Skeletal muscle satellite cell (primary cell): Measurements from ENCODE around the gene WWC1.

Experiments
- H3K27me3 ChIP-seq: 2 replicates; pipeline ENCODE4 v1.7.0; 2013; ENCODE audit warnings: low read length; ENCODE audit not compliant: control insufficient read depth, insufficient read depth
- H3K36me3 ChIP-seq: 2 replicates; pipeline ENCODE4 v1.7.0; 2013; ENCODE audit warnings: mild to moderate bottlenecking, control low read depth, low read length; ENCODE audit not compliant: insufficient read depth
- H3K4me1 ChIP-seq: 2 replicates; pipeline ENCODE4 v1.7.0; 2013; ENCODE audit warnings: low read length; ENCODE audit not compliant: control insufficient read depth, insufficient read depth
- H3K4me2 ChIP-seq: 2 replicates; pipeline ENCODE4 v1.7.0; 2013; ENCODE audit warnings: mild to moderate bottlenecking, low read length
- H3K4me3 ChIP-seq: 2 replicates; pipeline ENCODE4 v1.7.0; 2013; ENCODE audit warnings: low read length
- H3K9ac ChIP-seq: 2 replicates; pipeline ENCODE4 v1.7.0; 2013; ENCODE audit warnings: mild to moderate bottlenecking, low read depth, low read length, moderate library complexity
- H3K9me3 ChIP-seq: replicated peaks from 2 replicates; pipeline ENCODE4 v1.7.0; 2013; ENCODE audit warnings: mild to moderate bottlenecking, control low read depth, low read length

The WWC1 gene

DNA sequence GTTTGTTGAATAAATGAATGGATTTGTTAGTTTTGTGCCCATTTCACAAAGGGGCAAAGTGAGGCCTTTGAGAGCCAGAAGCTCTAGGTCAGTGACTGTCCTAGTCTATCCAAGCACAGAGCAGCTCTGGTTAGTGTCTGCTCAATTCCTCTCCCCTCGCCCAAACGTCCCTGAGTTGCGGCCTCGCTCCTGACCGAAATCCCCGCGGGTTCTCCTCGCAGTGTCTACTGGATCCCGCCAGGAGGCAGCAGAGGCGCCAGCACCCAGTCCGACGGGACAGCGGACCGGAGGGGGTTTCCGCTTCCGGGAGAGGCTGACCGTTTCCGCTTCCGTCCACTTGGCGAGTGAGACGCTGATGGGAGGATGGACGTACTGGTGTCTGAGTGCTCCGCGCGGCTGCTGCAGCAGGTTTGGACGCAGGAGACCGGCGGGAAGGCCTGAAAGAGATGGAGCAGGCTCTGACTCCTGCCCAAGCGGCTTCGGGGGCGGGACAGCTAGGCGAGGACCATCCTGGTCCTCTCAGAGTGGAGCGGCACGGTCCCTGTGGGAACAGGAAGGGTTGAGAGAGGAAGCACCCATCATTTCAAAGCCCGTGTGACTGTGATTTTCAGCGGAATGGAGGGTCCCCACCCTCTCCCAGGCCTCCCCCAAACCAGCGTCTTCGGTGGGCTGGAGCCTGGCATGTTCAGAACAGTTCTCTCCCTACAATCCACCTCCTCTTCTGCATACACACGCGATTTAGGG, 194.9 kb downstream of the WWC1 start, which contains the start of gene RARS1:
Gene RARS1, plus strand, starts transcription at position 336 of the 744 bp plus-strand sequence. Its CDS starts 28 bp downstream, at position 364.
- Histone ChIP-seq H3K36me3 (peaks cover 35% of the 10 kb centered on the region), H3K9ac (peak within 1 kb of the TSS; percentile 98), H3K4me1 (peaks cover 11% of the 10 kb centered on the region), H3K9me3 (no peaks in the 10 kb centered on the region), H3K4me2 (peak within 1 kb of the TSS; percentile 90), H3K4me3 (peak within 1 kb of the TSS; percentile 98), H3K27me3 (no peaks in the 10 kb centered on the region)

DNA sequence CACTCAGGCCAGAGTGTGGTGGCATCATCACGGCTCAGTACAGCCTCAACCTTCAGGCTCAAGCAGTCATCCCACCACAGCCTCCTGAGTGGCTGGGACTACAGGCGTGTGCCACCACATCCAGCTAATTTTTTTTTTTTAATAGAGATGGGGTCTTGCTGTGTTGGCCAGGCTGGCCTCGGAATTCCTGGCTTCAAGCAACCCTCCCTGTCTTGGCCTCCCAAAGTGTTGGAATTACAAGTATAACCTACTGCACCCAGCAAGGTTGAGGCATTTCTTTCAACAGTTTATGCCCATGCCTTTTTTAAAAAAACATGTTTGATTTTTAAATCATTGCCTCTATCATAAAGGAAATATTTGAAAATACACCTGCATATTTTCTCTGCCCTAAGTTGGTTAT, 197.6 kb downstream of the WWC1 start:
- Histone ChIP-seq H3K4me2 (no peak overlapping the region), H3K27me3 (no peaks in the 10 kb centered on the region), H3K36me3 (peaks cover 62% of the 10 kb centered on the region), H3K9me3 (no peaks in the 10 kb centered on the region), H3K4me3 (no peak overlapping the region), H3K9ac (no peak overlapping the region), H3K4me1 (peaks cover 11% of the 10 kb centered on the region)

DNA sequence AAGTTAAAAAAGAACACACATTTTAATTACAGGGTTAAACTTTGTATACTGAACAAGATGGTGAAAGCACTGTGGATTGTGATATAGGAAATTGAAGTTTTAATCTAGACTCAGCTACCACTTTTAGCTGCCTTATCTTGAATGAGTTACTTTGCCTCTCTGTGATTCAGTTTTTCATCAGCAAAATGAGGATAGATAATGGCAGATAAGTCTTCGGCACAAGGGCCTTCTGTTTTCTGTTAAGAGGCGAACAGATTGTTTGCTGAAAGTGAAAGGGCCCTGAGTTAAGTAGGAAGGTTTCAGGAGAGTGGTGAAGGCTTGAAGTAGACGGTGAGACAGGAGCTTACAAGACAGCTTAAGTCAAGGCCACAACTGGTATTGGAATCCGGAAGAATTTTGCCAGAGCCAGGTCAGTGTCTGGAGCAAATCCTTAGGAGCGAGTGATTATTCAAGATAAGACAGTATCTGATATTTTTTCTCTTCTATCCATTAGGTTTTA, 202.7 kb downstream of the WWC1 start:
- Histone ChIP-seq H3K4me2 (no peak overlapping the region), H3K4me1 (no peaks in the 10 kb centered on the region), H3K4me3 (no peak overlapping the region)

DNA sequence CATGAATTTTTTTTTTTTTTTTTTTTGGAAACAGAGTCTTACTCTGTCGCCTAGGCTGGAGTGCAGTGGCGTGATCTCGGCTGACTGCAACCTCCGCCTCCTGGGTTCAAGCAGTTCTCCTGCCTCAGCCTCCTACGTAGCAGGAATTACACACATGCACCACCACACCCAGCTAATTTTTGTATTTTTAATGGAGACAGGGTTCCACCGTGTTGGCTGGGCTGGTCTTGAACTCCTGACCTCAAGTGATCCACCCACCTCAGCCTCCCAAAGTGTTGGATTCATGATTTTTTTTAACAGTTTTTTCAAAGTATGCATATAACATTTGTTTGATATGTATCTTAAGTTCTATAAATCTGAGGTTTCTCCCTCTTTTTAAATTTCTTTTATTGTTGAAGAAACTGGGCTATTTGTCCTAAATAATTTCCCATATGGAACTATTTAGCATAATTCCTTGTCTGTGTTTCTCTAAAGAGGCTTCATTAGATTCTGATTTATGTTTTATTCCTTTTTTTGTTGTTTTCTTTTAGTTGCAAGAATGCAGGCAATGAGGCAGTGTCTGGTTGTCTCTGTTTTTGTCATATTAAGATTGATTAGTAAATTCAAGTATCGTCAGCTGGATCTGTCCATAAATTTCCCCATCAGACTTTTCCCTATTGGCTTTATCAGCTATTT, 211.3 kb downstream of the WWC1 start:
- no peak overlapping the region for H3K4me3 ChIP-seq
- H3K27me3 ChIP-seq: no peaks in the 10 kb centered on the region
- no peaks in the 10 kb centered on the region for H3K9me3 ChIP-seq
- H3K36me3 ChIP-seq: peaks cover 69% of the 10 kb centered on the region
- H3K4me2 ChIP-seq: no peak overlapping the region
- H3K4me1 ChIP-seq: no peaks in the 10 kb centered on the region
- H3K9ac ChIP-seq: no peak overlapping the region

More for the DNA sequence above, 202.7 kb downstream of the WWC1 start:
- H3K9ac ChIP-seq: no peak overlapping the region
- peaks cover 84% of the 10 kb centered on the region for H3K36me3 ChIP-seq
- no peaks in the 10 kb centered on the region for H3K27me3 ChIP-seq
- no peaks in the 10 kb centered on the region for H3K9me3 ChIP-seq

DNA sequence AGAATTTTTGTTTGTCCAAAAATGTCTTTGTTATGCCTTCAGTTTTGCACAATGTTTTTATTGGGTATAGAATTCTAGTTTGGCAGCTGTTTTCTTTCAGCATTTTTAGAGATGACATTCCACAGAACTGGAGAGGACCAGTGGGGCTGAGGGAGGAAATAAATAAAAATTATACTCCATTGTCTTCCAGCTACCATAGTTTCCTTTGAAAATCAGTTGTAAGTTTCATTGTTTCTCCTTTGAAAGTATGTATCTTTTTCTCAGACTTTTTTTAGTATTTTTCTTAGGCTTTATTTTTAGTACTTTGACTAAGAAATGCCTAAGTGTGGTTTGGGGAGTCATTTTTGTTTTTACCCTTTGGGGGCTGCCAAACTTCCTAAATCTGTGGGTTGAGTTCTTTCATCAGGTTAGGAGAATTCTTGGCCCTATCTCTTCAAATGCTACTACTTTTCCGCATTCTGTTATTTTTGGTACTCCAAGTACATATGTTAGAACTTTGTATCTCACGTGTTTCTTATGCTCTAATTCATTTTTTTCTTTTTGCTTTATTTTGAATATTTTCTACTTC, 222.5 kb downstream of the WWC1 start:
- Histone ChIP-seq H3K27me3 (no peaks in the 10 kb centered on the region), H3K36me3 (peaks cover 94% of the 10 kb centered on the region), H3K9me3 (no peaks in the 10 kb centered on the region), H3K9ac (no peak overlapping the region), H3K4me2 (no peak overlapping the region), H3K4me1 (no peaks in the 10 kb centered on the region), H3K4me3 (no peak overlapping the region)
